GM21723 (cell line): ENCODE measurements around the gene CDK11B.
"Not testable (repeated sequence)": the region's sequence is repeated elsewhere in the genome, so short reads cannot be mapped to it uniquely, and the experiment has no call there.

Experiments used
- ATAC-seq: cut with Tn5 transposase; IDR thresholded peaks from one replicate; pipeline ENCODE4 v1.9.1; 2021; ENCODE audit warnings: mild to moderate bottlenecking, moderate library complexity; ENCODE audit not compliant: unreplicated experiment

The CDK11B gene

GRCh38 chr1:1600861-1601563, 57.8 kb downstream of the CDK11B start:
- ATAC-seq, result no peak

- ATAC-seq, result no peak
These were observed 58.6 kb downstream of the CDK11B start, which contains the start of gene FNDC10 for GRCh38 chr1:1599935-1600860. Gene FNDC10, minus strand, starts transcription at chr1:1600135. Its CDS starts 120 bp downstream, at chr1:1600015.

- no peak for ATAC-seq
These were observed 59.5 kb downstream of the CDK11B start for GRCh38 chr1:1599030-1599934.

- no peak for ATAC-seq
These were observed 60.1 kb downstream of the CDK11B start for GRCh38 chr1:1598720-1599029.

- no peak for ATAC-seq
These were observed 60.6 kb downstream of the CDK11B start for GRCh38 chr1:1598051-1598719.

- ATAC-seq, result no peak
These were observed 61.4 kb downstream of the CDK11B start for GRCh38 chr1:1597275-1597930.

GRCh38 chr1:1596493-1597274, 62.1 kb downstream of the CDK11B start:
- ATAC-seq, result no peak

GRCh38 chr1:1595341-1595740, 63.5 kb downstream of the CDK11B start:
- not testable (repeated sequence) for ATAC-seq

GRCh38 chr1:1594602-1595260, 64.1 kb downstream of the CDK11B start:
- ATAC-seq, result no peak

GRCh38 chr1:1593834-1594601, 64.8 kb downstream of the CDK11B start:
- no peak for ATAC-seq

GRCh38 chr1:1591452-1591851, 67.4 kb downstream of the CDK11B start:
- ATAC-seq, result no peak
